GM12864 (cell line): ENCODE measurements around the gene PRSS23.

Source experiments
- DNase-seq: peaks from one replicate; pipeline ENCODE4 v3.0.0-alpha.2; 2011; ENCODE audit warnings: low read depth
- H3K4me3 ChIP-seq: 2 replicates; pipeline ENCODE4 v1.5.1; 2011; ENCODE audit warnings: mild to moderate bottlenecking, low read depth, low read length, control low read depth
- CTCF ChIP-seq: IDR thresholded peaks from 2 replicates; pipeline ENCODE4 v1.5.1; 2011; ENCODE audit warnings: low read depth, mild to moderate bottlenecking, moderate library complexity, low read length, control low read depth, inconsistent platforms; ENCODE audit errors: missing control alignments

The PRSS23 gene

DNA sequence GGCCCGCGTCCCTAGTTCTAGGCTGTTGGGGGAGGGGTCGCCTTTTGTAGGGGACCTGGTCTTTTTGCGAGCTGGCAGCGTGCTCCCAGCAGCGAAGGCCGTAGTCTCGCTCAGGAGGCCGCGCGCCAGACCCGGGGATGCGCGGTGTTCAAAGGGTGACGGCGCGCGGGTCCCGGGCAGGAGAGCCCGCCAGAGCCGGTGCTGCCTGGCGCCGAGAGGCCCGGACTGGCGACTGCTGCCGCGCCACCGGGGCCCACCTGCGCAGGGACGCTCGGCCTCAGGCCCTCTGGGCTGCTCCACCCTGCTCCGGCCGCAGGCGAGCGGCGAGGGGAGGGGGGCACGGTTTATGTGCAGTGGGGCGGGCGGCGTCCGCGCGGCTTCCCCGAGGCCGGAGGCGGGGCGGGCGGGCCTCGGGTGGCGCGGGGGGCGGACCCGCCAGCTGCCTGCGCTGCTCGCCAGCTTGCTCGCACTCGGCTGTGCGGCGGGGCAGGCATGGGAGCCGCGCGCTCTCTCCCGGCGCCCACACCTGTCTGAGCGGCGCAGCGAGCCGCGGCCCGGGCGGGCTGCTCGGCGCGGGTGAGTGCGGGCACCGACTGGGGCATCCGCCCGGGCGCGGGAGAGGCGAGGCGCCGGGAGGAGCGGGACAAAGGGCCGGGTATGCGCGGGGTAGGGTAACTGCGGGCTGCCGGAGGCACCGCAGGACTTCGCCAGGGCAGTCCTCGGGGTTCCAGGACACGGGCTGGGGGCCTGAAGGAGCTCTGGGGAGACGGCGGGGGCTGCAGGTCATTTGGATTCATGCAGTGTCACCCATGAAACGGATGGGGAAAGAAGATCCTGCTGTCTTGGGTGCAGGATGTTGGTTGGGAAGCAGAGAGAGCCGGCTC is at the start of gene PRSS23:
Gene PRSS23 (plus strand): TSS at position 467 of the 884 bp plus-strand sequence. CDS start 7,102 bp downstream, outside the sequence.
- no peak for TF ChIP-seq CTCF
- DNase-seq = no peak
- H3K4me3 ChIP-seq = no peak within 1 kb of the TSS; the same call in 1 of the 2 replicates

GRCh38 chr11:86753459-86753858 is 46.9 kb upstream of the PRSS23 start:
- H3K4me3 ChIP-seq = no peak overlapping the region
- DNase-seq = no peak
- TF ChIP-seq CTCF = no peak

DNA sequence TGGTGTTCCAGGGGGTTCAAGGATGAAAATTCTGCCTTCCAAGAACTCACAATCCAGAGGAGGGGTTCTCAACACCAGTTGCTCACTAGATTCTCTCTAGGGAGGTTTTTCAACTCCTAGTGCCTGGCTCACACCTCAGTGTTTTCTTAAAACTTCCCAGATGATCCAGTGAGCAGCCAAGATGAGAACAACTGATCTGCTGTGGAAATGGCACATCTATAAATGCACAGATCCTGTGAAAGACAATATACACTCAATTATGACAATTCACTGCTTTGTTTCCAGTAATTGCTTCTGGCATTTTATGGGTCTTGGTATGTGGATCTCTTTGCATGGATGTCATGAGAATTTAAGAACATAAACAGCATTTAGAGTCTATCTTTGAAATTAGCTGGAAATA is 45.2 kb upstream of the PRSS23 start:
- TF ChIP-seq CTCF = no peak
- no peak for DNase-seq
- H3K4me3 ChIP-seq = no peak overlapping the region

DNA sequence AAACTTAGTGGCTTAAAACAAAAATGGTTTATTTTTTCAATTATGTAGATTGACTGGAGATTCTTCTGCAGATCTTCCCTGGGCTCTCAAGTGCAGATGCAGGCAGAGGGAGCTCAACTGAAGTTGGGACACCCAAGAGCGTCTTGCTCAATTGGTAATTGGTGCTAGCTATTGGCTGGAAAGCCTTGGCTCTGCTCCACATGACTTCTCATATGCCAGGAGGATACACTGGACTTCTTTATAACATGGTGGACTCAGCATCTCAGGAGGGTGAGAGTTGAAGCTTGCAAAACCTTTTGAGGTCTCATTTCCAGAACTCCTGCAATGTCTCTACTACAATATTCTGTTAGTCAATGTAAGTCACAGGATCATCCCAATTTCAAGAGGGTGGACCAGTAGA is 42.2 kb upstream of the PRSS23 start:
- no peak for TF ChIP-seq CTCF
- no peak for DNase-seq

DNA sequence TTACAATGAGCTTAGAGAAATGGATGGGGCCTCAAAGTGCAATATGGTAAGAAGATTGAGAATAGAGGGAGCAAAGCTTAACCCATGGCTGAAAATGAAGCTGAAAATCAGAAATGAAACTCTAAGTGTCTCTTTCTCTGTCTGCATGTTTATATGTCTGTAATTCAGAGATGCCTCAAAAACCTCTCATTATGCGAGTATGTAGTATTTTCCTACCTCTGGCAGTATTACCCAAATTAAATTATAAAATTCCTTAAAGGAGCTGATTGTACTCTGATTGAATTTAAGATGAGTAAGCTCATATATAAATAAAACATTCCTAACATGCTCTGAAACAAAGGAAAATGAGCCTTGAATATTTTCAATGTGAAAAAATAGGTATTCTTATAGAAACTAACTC is 39.8 kb upstream of the PRSS23 start:
- H3K4me3 ChIP-seq = no peak overlapping the region
- DNase-seq = no peak
- no peak for TF ChIP-seq CTCF

More for the DNA sequence above, 42.2 kb upstream of the PRSS23 start:
- no peak overlapping the region for H3K4me3 ChIP-seq

- no peak for TF ChIP-seq CTCF
- H3K4me3 ChIP-seq = no peak overlapping the region
- DNase-seq = no peak
Observed at GRCh38 chr11:86761978-86762377, 38.4 kb upstream of the PRSS23 start.

DNA sequence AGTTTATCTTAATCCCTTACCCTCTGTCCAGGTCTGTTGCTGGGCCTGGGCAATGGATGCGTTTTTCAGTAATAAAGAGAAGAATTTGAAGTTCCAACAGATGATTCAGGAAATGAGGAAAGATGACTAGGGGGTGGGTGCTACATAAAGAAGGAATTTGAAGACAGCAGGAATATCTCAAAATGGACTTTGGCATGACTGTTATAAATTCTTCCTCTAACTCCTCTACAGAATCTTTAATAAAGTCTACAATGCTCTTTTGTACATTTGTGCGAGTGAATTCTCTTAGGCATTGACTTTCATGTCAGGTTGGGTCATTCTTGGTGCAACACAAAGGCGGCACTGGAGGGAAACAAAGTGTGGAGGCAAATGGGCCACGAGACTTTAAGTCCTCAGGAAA is 35.1 kb upstream of the PRSS23 start:
- no peak for TF ChIP-seq CTCF
- no peak for DNase-seq
- H3K4me3 ChIP-seq = no peak overlapping the region
